ENCODE measurements around the gene ZBED6.
"Not testable (repeated sequence)": the region's sequence is repeated elsewhere in the genome, so short reads cannot be mapped to it uniquely, and the experiment has no call there.

The ZBED6 gene

GRCh38 chr1:203829247-203829646 lies 33.8 kb downstream of the ZBED6 start:
- DNase-seq (ENCODE audit: extremely low spot score, insufficient read length, low read depth); FAIRE-seq: not testable (repeated sequence)

- no peak for DNase-seq (ENCODE audit: extremely low spot score, insufficient read length, low read depth)
- FAIRE-seq: no peak
These were observed 40.1 kb downstream of the ZBED6 start for GRCh38 chr1:203835476-203835875.

GRCh38 chr1:203839081-203839480 lies 43.7 kb downstream of the ZBED6 start:
- no peak for FAIRE-seq
- DNase-seq (ENCODE audit: extremely low spot score, insufficient read length, low read depth): no peak

GRCh38 chr1:203840208-203840808 lies 44.9 kb downstream of the ZBED6 start:
- FAIRE-seq: no peak
- DNase-seq (ENCODE audit: extremely low spot score, insufficient read length, low read depth): no peak

- DNase-seq (ENCODE audit: extremely low spot score, insufficient read length, low read depth) (no peak), FAIRE-seq (no peak)
These were observed 47.1 kb downstream of the ZBED6 start for GRCh38 chr1:203842559-203842876.

- no peak for DNase-seq (ENCODE audit: extremely low spot score, insufficient read length, low read depth)
These were observed 48.0 kb downstream of the ZBED6 start for GRCh38 chr1:203843435-203843834.

More at GRCh38 chr1:203843435-203843834, 48.0 kb downstream of the ZBED6 start:
- FAIRE-seq: no peak

All from GM18507 (cell line).